Activated CD8-positive, alpha-beta T cell treated with anti-CD3 and anti-CD28 coated beads, Interleukin-2, amount 10 ng/mL, durations not matched to agents 7 days and 5 days (primary cell): ENCODE measurements around the gene C11orf86. TPM values are rescaled to one million over a fixed set of nuclear protein-coding genes. Genes with fewer than 3 reads are reported as not detected.
"Not testable (repeated sequence)": the region's sequence is repeated elsewhere in the genome, so short reads cannot be mapped to it uniquely, and the experiment has no call there.

ENCODE experiments used
- ATAC-seq: fragments of 150-1000 bp; cut with Tn5 transposase; one replicate; pipeline ENCODE4 v1.10.0; 2021; ENCODE audit warnings: moderate library complexity
- CTCF ChIA-PET: fragments of 350-600 bp; sonication (Branson Sonifier 250); formaldehyde crosslinking; loops from one replicate; lab custom pipeline; 2021; ENCODE audit warnings: antibody characterized with exemption; lab: Charles Lee
- POLR2A ChIA-PET: fragments of 350-600 bp; sonication (Branson Sonifier 250); formaldehyde crosslinking; loops from one replicate; lab custom pipeline; 2021; ENCODE audit warnings: antibody characterized with exemption; lab: Charles Lee
- DNase-seq: peaks from one replicate; pipeline ENCODE4 v3.0.0-alpha.2; 2020
- H3K27ac Mint-ChIP-seq: one replicate; pipeline ENCODE4 v1.8.0; 2021; ENCODE audit warnings: mild to moderate bottlenecking, mixed read lengths
- H3K27me3 Mint-ChIP-seq: one replicate; pipeline ENCODE4 v1.8.0; 2021; ENCODE audit warnings: low read depth, mixed read lengths
- H3K36me3 Mint-ChIP-seq: one replicate; pipeline ENCODE4 v1.8.0; 2021; ENCODE audit warnings: low read depth, mixed read lengths
- H3K4me1 Mint-ChIP-seq: one replicate; pipeline ENCODE4 v1.8.0; 2021; ENCODE audit warnings: low read depth, mixed read lengths
- H3K4me3 Mint-ChIP-seq: one replicate; pipeline ENCODE4 v1.8.0; 2021; ENCODE audit warnings: mild to moderate bottlenecking, mixed read lengths
- H3K9me3 Mint-ChIP-seq: one replicate; pipeline ENCODE4 v1.8.0; 2022; ENCODE audit warnings: mixed read lengths; ENCODE audit not compliant: insufficient read depth
- total RNA-seq, 2 experiments: library from RNA; stranded (reverse); gene quantifications; one replicate each; pipeline ENCODE4 v1.2.3, GENCODE V29; 2021

The C11orf86 gene
- total RNA-seq, 2 experiments from 2014 or later: not detected

DNA sequence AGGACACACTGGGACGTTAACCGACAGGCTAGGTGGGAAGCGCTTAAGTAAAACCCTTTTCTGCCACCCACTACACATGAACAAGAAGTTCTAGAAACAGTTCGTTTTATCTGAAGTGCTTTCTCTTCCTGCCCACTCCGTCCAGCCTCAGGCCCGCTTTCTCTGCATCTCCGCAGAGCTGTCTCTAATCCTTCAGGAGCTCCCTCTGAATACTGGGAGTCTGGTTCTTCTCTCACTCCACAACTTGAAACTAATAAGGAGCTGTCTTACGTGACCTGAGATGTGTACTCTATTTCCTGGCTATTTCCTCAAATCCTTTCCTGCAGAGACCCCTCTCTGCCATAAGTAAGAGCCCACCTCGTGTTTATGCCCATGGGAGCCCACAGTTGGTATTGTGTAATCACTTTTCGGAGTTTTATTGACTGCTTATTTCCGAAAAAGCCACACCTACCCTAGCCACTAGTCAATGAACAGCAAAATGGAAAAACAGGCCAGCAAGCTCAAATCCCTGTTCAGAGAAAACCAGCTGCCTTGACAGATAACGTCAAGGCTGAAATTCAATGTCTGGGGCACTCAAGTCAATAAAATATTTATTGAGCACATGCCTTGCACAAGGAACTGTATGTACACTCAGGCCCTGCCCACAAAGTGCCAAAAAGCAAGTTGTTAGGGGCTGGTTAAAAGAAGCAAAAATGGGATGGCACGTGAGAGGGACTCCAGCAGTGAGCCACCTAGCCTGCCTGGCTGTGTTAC is 21.8 kb upstream of the C11orf86 start:
- ChIA-PET CTCF (no interaction called here), POLR2A (no interaction called here)
- DNase-seq: no peak
- ATAC-seq: no peak
- Mint-ChIP-seq H3K27ac (no peak overlapping the region), H3K9me3 (no peaks in the 10 kb centered on the region), H3K4me3 (no peak overlapping the region), H3K36me3 (no peaks in the 10 kb centered on the region), H3K4me1 (peaks cover 9% of the 10 kb centered on the region), H3K27me3 (peaks cover 2% of the 10 kb centered on the region)

DNA sequence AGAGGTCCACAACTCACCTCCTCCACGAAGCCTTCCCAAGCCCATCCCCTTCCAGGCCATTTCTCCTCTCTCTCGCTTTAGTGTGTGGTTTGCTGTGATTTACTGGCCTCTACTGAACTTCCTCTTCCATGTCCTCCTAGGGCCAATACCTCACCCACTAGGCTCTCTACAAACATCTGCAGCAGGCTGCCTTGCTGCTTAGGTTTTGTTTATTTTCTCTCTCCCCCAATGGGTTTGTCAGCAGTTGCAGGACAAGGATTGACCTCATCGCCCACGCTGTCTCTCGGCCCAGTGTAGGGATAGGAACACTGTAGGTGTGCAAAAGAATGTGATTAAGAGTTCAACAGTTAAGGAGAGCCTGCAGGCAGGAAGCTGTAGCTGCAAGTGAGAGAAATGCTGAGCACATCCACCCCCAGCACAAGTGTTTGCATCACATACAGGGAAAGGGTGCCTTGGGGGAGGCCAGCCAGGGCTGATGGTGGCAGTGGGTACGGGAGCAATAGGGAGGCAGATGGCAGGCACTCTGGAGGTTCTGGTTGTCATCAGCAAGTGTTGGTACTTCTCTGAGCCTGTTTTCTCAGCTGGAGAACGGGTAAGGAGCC is 18.3 kb upstream of the C11orf86 start:
- H3K9me3 Mint-ChIP-seq: no peaks in the 10 kb centered on the region
- H3K27me3 Mint-ChIP-seq: peaks cover 8% of the 10 kb centered on the region
- no peaks in the 10 kb centered on the region for H3K36me3 Mint-ChIP-seq
- H3K4me1 Mint-ChIP-seq: peaks cover 18% of the 10 kb centered on the region
- peak overlapping the region; percentile 69 for H3K27ac Mint-ChIP-seq
- no peak for DNase-seq
- H3K4me3 Mint-ChIP-seq: peak overlapping the region; percentile 71
- no peak for ATAC-seq
- ChIA-PET CTCF (interaction anchor here (0.7 to 1.1 kb wide), 2 partner anchors 9 to 64 kb away, joined by 3 read pairs; no protein-coding TSS in a partner anchor), POLR2A (no interaction called here)

DNA sequence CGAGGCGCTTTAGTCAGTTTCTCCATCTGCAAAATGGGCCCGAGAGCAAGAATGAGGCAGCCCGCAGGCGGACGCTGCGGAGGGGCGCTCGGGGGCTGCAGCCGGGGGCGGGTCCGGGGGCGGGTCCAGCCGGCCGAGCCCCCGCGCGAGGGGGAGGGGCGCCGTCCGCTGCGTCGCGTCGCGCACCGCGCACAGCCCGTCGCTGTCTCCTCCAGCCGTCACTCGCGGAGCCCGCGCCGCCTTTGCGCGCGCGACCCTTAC is 17.2 kb upstream of the C11orf86 start:
- Mint-ChIP-seq H3K9me3 (no peaks in the 10 kb centered on the region), H3K36me3 (no peaks in the 10 kb centered on the region), H3K27me3 (peaks cover 8% of the 10 kb centered on the region), H3K27ac (peak overlapping the region; percentile 80), H3K4me3 (peak overlapping the region; percentile 82), H3K4me1 (peaks cover 18% of the 10 kb centered on the region)
- CTCF ChIA-PET: interaction anchor here (1.1 kb wide), 1 partner anchor 8 kb away, joined by 3 read pairs; no protein-coding TSS in a partner anchor
- POLR2A ChIA-PET: interaction anchor here (1.5 kb wide), 1 partner anchor 102 kb away, joined by 4 read pairs; no protein-coding TSS in a partner anchor
- no peak for DNase-seq
- ATAC-seq: peak; percentile 42

DNA sequence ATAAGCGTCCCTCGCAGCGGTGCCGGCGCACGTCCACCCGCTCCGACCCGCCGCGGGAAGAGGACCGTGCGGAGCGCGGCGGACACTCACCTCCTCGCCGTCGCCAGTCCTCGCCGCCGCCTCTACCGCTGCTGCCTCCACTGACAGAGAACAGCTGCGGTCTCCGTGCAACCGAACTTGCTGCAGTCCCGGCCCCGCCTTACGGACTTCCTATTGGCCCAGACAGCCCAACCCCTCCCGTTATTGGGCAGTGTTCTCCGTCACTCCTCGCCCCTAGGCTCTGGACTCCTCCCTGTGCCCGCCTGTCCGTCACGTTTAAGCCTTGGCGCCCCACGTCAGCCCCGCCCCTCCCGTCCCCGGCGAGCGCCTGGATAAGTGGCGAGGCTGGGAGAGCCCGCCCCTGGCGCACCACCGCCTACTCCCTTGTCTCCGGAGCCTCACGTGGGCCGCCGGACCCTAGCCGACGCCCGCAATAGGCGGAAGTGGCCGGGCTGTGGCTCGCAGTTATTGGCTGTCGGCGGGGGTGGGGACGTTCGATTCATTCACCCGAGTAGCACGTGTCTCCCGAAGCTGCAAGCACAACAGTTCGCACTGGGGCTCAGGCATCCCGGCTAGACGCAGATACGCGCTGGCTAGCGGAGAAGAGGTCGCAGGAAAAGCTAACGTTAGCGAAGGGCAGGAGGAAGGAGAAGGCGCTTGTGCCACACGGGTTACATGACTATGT is 16.7 kb upstream of the C11orf86 start, which contains the start of gene PC:
PC (minus strand) TSS at position 152 of the 724 bp plus-strand sequence. CDS start 86,224 bp downstream, outside the sequence.
- Mint-ChIP-seq H3K27ac (peak within 1 kb of the TSS; percentile 84), H3K4me1 (peaks cover 18% of the 10 kb centered on the region), H3K9me3 (no peaks in the 10 kb centered on the region), H3K36me3 (no peaks in the 10 kb centered on the region), H3K4me3 (peak within 1 kb of the TSS; percentile 82), H3K27me3 (peaks cover 8% of the 10 kb centered on the region)
- CTCF ChIA-PET: interaction anchor here (0.9 to 1.1 kb wide), 6 partner anchors 7 to 280 kb away, joined by 3 to 6 read pairs (median 3); partner anchors contain the start of gene RBM4B
- POLR2A ChIA-PET: interaction anchor here (1.0 to 1.5 kb wide), 3 partner anchors 103 to 280 kb away, joined by 4 read pairs; partner anchors contain the start of genes RBM4B and RCE1
- ATAC-seq: peak; percentile 98
- peak; percentile 99 for DNase-seq

DNA sequence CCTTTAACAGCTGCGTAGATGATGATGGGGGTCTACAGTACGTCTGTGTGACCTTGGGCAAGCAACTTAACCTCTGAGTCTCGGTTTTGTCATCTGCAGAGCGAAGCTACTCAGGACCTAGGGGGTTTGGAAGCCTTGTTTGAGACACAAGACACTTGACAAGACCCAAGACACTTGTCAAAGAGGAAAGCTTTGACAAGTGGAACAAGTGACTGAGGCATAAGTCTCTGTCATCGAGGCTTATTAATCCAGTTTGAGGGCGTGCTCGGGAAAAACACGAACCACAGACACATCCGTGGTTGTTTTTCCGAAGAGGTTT is 16.2 kb upstream of the C11orf86 start:
- H3K36me3 Mint-ChIP-seq: no peaks in the 10 kb centered on the region
- CTCF ChIA-PET: interaction anchor here (0.7 to 1.1 kb wide), 6 partner anchors 12 to 281 kb away, joined by 3 to 6 read pairs (median 4); partner anchors contain the start of gene RBM4B
- peak overlapping the region; percentile 84 for H3K27ac Mint-ChIP-seq
- DNase-seq: no peak
- peaks cover 18% of the 10 kb centered on the region for H3K4me1 Mint-ChIP-seq
- ATAC-seq: no peak
- POLR2A ChIA-PET: interaction anchor here (1.0 to 1.5 kb wide), 3 partner anchors 103 to 281 kb away, joined by 4 read pairs; partner anchors contain the start of genes RBM4B and RCE1
- peak overlapping the region; percentile 82 for H3K4me3 Mint-ChIP-seq
- H3K27me3 Mint-ChIP-seq: peaks cover 8% of the 10 kb centered on the region
- no peaks in the 10 kb centered on the region for H3K9me3 Mint-ChIP-seq

DNA sequence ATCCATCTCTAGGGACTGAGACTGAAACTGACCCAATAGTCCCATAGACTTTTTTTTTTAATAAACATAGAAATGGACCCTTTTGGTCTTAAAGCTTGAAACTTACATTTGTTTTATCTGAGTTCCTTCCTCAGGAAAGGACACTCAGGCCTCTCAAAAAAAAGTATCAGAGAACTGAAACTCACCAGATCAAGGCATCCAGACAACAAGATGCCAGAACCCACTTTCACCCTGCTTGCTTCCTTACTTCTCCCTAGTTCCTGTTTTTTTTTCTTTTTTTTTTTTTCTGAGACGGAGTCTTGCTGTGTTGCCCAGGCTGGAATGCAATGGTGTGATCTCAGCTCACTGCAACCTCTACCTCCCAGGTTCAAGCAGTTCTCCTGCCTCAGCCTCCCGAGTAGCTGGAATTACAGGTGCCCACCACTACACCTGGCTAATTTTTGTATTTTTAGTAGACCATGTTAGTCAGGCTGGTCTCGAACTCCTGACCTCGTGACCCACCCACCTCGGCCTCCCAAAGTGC is 13.4 kb upstream of the C11orf86 start:
- H3K27ac Mint-ChIP-seq, H3K9me3 Mint-ChIP-seq, DNase-seq, CTCF ChIA-PET, POLR2A ChIA-PET, H3K4me3 Mint-ChIP-seq, H3K36me3 Mint-ChIP-seq, ATAC-seq: not testable (repeated sequence)
- peaks cover 16% of the 10 kb centered on the region for H3K4me1 Mint-ChIP-seq
- H3K27me3 Mint-ChIP-seq: peaks cover 14% of the 10 kb centered on the region

DNA sequence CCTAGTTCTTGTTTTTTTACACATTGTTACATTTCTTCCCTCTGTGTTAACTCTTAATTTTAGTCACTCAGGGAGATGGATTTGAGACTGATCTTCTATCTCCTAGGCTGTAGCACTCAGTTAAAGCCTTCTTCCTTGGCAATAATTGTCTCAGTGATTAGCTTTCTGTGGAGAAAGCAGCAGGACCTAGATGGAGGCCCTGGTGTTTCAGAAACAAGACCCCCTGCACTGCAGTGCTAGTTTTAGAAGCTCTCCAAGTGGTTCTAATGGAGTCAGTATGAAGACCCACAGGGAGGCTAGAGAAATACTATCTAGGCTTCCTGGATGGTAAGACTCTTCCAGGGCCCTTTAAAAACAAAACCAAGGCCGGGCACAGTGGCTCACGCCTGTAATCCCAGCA is 12.9 kb upstream of the C11orf86 start:
- CTCF ChIA-PET: no interaction called here
- H3K36me3 Mint-ChIP-seq: no peaks in the 10 kb centered on the region
- POLR2A ChIA-PET: no interaction called here

DNA sequence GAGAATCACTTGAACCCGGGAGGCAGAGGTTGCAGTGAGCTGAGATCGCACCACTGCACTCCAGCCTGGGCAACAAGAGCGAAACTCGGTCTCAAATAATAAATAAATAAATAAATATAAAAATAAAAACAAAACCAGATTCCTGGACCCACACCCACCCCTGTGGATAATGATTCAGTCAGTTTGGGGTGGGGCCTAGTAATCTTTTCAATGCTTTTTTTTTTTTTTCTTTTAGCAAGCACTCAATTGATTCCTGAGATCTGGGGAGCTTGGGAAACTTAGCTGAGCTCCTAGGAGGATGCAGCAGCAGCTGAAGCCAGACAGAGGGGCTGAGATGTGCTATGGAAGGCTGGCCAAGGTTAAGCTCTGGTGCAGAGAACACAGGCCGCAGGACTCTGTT is 12.3 kb upstream of the C11orf86 start:
- Mint-ChIP-seq H3K4me1 (peaks cover 12% of the 10 kb centered on the region), H3K27me3 (peaks cover 12% of the 10 kb centered on the region), H3K4me3 (no peak overlapping the region), H3K36me3 (no peaks in the 10 kb centered on the region), H3K9me3 (no peaks in the 10 kb centered on the region), H3K27ac (no peak overlapping the region)
- POLR2A ChIA-PET: no interaction called here
- no peak for ATAC-seq
- CTCF ChIA-PET: no interaction called here
- DNase-seq: no peak

More for the DNA sequence above, 12.9 kb upstream of the C11orf86 start:
- peaks cover 12% of the 10 kb centered on the region for H3K27me3 Mint-ChIP-seq
- H3K4me1 Mint-ChIP-seq: peaks cover 14% of the 10 kb centered on the region
- H3K27ac Mint-ChIP-seq: no peak overlapping the region
- DNase-seq (no peak), ATAC-seq (no peak)
- no peak overlapping the region for H3K4me3 Mint-ChIP-seq
- H3K9me3 Mint-ChIP-seq: no peaks in the 10 kb centered on the region

DNA sequence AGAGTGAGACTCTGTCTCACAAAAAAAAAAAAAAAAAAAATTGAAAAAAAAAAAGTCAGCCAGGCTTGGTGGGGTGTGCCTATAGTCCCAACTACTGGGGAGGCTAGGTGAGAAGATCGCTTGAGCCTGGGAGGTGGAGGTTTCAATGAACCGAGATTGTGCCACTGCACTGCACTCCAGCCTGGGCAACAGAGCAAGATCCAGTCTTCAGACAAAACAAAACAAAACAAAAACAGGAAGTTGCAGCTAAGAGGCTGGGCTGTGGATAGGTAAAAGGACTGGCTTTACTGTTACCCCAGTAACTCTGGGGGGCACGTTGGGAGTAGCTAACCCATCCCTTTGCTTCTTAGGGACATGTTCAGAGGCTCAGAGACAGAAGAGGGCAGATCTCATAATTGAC is 10.6 kb upstream of the C11orf86 start:
- ChIA-PET POLR2A (no interaction called here), CTCF (no interaction called here)
- H3K9me3 Mint-ChIP-seq: no peaks in the 10 kb centered on the region
- DNase-seq (no peak), ATAC-seq (no peak)
- no peaks in the 10 kb centered on the region for H3K36me3 Mint-ChIP-seq
- peaks cover 8% of the 10 kb centered on the region for H3K27me3 Mint-ChIP-seq
- peaks cover 12% of the 10 kb centered on the region for H3K4me1 Mint-ChIP-seq
- H3K4me3 Mint-ChIP-seq: no peak overlapping the region
- no peak overlapping the region for H3K27ac Mint-ChIP-seq

DNA sequence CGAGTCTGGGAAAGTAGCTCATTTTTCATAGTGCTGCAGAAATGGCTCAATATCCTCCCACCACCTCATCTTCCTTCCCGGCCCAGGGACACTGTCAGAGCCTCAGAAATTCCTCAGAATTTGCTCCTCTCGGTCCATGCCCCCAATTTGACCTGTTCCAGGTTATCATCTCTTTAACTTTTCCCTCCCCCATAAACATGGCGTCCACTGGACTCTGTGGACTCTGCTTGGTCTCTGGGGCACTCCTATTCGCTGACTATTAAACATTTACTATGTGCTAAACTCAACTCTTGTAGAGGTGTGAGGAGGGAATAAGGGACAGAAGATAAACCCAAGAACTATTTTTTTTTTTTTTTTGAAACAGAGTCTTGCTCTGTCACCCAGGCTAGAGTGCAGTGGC is 8.8 kb upstream of the C11orf86 start:
- ChIA-PET POLR2A (interaction anchor here (0.5 kb wide), 1 partner anchor 25 kb away, joined by 3 read pairs; no protein-coding TSS in a partner anchor), CTCF (interaction anchor here (1.3 to 1.7 kb wide), 2 partner anchors 9 to 89 kb away, joined by 3 read pairs; no protein-coding TSS in a partner anchor)

DNA sequence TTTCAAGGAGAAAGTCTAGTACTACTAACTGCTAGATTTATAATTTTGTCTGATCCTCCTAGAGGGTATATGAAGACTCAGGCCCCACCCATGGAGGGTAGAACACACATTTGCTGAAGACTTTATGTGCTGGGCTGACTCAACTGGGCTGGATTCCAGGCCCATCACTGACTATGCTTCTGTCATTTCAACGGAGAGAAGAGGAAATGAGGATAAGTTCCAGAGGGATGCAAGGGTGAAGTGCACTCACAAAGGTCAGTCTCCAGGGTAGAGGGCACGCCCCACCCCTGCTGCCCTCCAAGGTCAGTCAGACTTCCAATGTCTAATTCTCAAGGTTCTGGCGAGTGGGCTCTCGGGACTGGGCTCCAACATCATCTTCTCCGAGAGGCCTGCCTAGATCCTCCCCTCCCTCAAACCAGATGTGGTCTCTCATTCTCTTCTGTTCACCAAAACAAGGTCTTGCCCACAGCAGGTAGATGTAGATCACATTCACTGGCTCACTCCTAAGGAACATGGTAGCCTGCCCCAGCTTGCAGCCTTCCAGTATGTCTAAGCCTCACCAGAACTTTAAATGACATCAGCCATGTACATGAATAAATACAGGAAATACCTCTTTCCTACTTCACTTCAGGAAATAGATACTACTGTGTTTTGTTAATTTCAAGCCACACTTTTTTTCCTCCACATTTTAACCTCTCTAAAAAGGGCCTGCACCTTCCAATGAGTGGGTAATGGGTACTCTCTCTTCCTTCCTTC is 7.3 kb upstream of the C11orf86 start:
- H3K27me3 Mint-ChIP-seq: peaks cover 6% of the 10 kb centered on the region
- ATAC-seq (no peak), DNase-seq (no peak)
- CTCF ChIA-PET: no interaction called here
- no peak overlapping the region for H3K4me3 Mint-ChIP-seq
- H3K36me3 Mint-ChIP-seq: no peaks in the 10 kb centered on the region
- no peaks in the 10 kb centered on the region for H3K9me3 Mint-ChIP-seq
- POLR2A ChIA-PET: no interaction called here
- peaks cover 17% of the 10 kb centered on the region for H3K4me1 Mint-ChIP-seq
- H3K27ac Mint-ChIP-seq: no peak overlapping the region

More for the DNA sequence above, 8.8 kb upstream of the C11orf86 start:
- DNase-seq: no peak
- H3K27ac Mint-ChIP-seq: no peak overlapping the region
- H3K9me3 Mint-ChIP-seq: no peaks in the 10 kb centered on the region
- H3K27me3 Mint-ChIP-seq: peaks cover 8% of the 10 kb centered on the region
- no peak for ATAC-seq
- H3K4me3 Mint-ChIP-seq: no peak overlapping the region
- H3K36me3 Mint-ChIP-seq: no peaks in the 10 kb centered on the region
- peaks cover 17% of the 10 kb centered on the region for H3K4me1 Mint-ChIP-seq
